CD4-positive, alpha-beta T cell treated with Interleukin-2 at 100 ng/mL for 4 hours (primary cell): ENCODE data around the gene NAT8L.

ENCODE experiments used
- DNase-seq: peaks from one replicate; pipeline ENCODE4 v3.0.0-alpha.2; 2020; ENCODE audit warnings: low spot score

Gene NAT8L

GRCh38 chr4:2064276-2064991 lies 5.3 kb downstream of the NAT8L start:
- no peak for DNase-seq

GRCh38 chr4:2065106-2065930 lies 6.2 kb downstream of the NAT8L start:
- DNase-seq = no peak

GRCh38 chr4:2066011-2066551 lies 7.0 kb downstream of the NAT8L start:
- DNase-seq = no peak

- DNase-seq = no peak
These were observed 7.7 kb downstream of the NAT8L start for GRCh38 chr4:2066571-2067445.

- DNase-seq = no peak
These were observed 8.5 kb downstream of the NAT8L start for GRCh38 chr4:2067446-2068197.

- DNase-seq = no peak
These were observed 9.0 kb downstream of the NAT8L start for GRCh38 chr4:2068198-2068470.

- no peak for DNase-seq
These were observed 9.4 kb downstream of the NAT8L start for GRCh38 chr4:2068566-2068965.

- no peak for DNase-seq
These were observed 10.2 kb downstream of the NAT8L start for GRCh38 chr4:2069161-2069971.

- DNase-seq = no peak
These were observed 10.9 kb downstream of the NAT8L start for GRCh38 chr4:2069986-2070385.

GRCh38 chr4:2070421-2071251 lies 11.5 kb downstream of the NAT8L start:
- DNase-seq = no peak

- no peak for DNase-seq
These were observed 12.3 kb downstream of the NAT8L start for GRCh38 chr4:2071252-2071911.

GRCh38 chr4:2071912-2072867 lies 13.1 kb downstream of the NAT8L start:
- no peak for DNase-seq

GRCh38 chr4:2072971-2073807 lies 14.1 kb downstream of the NAT8L start:
- DNase-seq = no peak

GRCh38 chr4:2073808-2074481 lies 14.8 kb downstream of the NAT8L start:
- DNase-seq = no peak

GRCh38 chr4:2074588-2074987 lies 15.5 kb downstream of the NAT8L start:
- DNase-seq = no peak

GRCh38 chr4:2075171-2075986 lies 16.3 kb downstream of the NAT8L start:
- no peak for DNase-seq
